SH-SY5Y (cell line): Measurements from ENCODE around the gene PAQR6.

Experiments used
- GATA2 ChIP-seq: IDR thresholded peaks from 2 replicates; pipeline ENCODE4 v1.6.1; 2011; ENCODE audit warnings: mild to moderate bottlenecking, low read depth, low read length
- GATA3 ChIP-seq: IDR thresholded peaks from 2 replicates; pipeline ENCODE4 v1.6.1; 2011; ENCODE audit warnings: low read depth, mild to moderate bottlenecking, low read length, moderate library complexity

- no peak for TF ChIP-seq GATA2
- no peak for TF ChIP-seq GATA3
Measured at GRCh38 chr1:156268336-156268735, 20.5 kb upstream of the PAQR6 start.
